Nephron progenitor cell (in vitro differentiated cells): Measurements from ENCODE around the gene TRIM37.

Source experiments
- DNase-seq: peaks from one replicate; pipeline ENCODE4 v3.0.0; 2021
- H3K27ac Mint-ChIP-seq: 2 replicates; pipeline ENCODE4 v1.8.0; 2021; ENCODE audit warnings: mild to moderate bottlenecking, moderate library complexity, mixed read lengths
- H3K27me3 Mint-ChIP-seq: 2 replicates; pipeline ENCODE4 v1.8.0; 2021; ENCODE audit warnings: mild to moderate bottlenecking, low read depth, mixed read lengths; ENCODE audit not compliant: poor library complexity
- H3K36me3 Mint-ChIP-seq: 2 replicates; pipeline ENCODE4 v1.8.0; 2021; ENCODE audit warnings: low read depth, mixed read lengths
- H3K4me1 Mint-ChIP-seq: 2 replicates; pipeline ENCODE4 v1.8.0; 2021; ENCODE audit warnings: mixed read lengths
- H3K4me3 Mint-ChIP-seq: 2 replicates; pipeline ENCODE4 v1.8.0; 2021; ENCODE audit warnings: mild to moderate bottlenecking, moderate library complexity, mixed read lengths
- H3K9me3 Mint-ChIP-seq: 2 replicates; pipeline ENCODE4 v1.8.0; 2021; ENCODE audit warnings: mild to moderate bottlenecking, moderate library complexity, mixed read lengths
- CTCF ChIP-seq: fragments of 200-600 bp; sonication (generic); IDR thresholded peaks from 2 replicates; pipeline ENCODE4 v1.5.0; 2021; ENCODE audit warnings: antibody characterized with exemption

The TRIM37 gene

GRCh38 chr17:58970609-58971450 is 135.8 kb downstream of the TRIM37 start:
- no peak overlapping the region for H3K4me3 Mint-ChIP-seq

GRCh38 chr17:58969612-58970011 is 137.1 kb downstream of the TRIM37 start:
- no peak for DNase-seq
- H3K9me3 Mint-ChIP-seq, result no peaks in the 10 kb centered on the region
- peak overlapping the region; percentile 41 for H3K27ac Mint-ChIP-seq
- no peaks in the 10 kb centered on the region for H3K27me3 Mint-ChIP-seq
- H3K36me3 Mint-ChIP-seq, result peaks cover 5% of the 10 kb centered on the region
- no peak for TF ChIP-seq CTCF
- peaks cover 37% of the 10 kb centered on the region for H3K4me1 Mint-ChIP-seq
- H3K4me3 Mint-ChIP-seq, result peak overlapping the region; percentile 2

More at GRCh38 chr17:58970609-58971450, 135.8 kb downstream of the TRIM37 start:
- Mint-ChIP-seq H3K4me1 (peaks cover 34% of the 10 kb centered on the region), H3K36me3 (peaks cover 5% of the 10 kb centered on the region), H3K27ac (peak overlapping the region; percentile 27), H3K27me3 (no peaks in the 10 kb centered on the region), H3K9me3 (no peaks in the 10 kb centered on the region)
- TF ChIP-seq CTCF, result no peak
- no peak for DNase-seq

GRCh38 chr17:58969156-58969555 is 137.5 kb downstream of the TRIM37 start:
- TF ChIP-seq CTCF, result no peak
- Mint-ChIP-seq H3K27ac (peak overlapping the region; percentile 41), H3K27me3 (no peaks in the 10 kb centered on the region), H3K9me3 (no peaks in the 10 kb centered on the region), H3K4me1 (peaks cover 37% of the 10 kb centered on the region), H3K36me3 (peaks cover 5% of the 10 kb centered on the region), H3K4me3 (peak overlapping the region; percentile 2)
- no peak for DNase-seq

GRCh38 chr17:58968426-58969061 is 138.1 kb downstream of the TRIM37 start:
- Mint-ChIP-seq H3K4me1 (peaks cover 37% of the 10 kb centered on the region), H3K4me3 (no peak overlapping the region), H3K27me3 (no peaks in the 10 kb centered on the region), H3K36me3 (peaks cover 5% of the 10 kb centered on the region), H3K27ac (peak overlapping the region; percentile 86), H3K9me3 (no peaks in the 10 kb centered on the region)
- no peak for TF ChIP-seq CTCF
- DNase-seq, result no peak

GRCh38 chr17:58966208-58966607 is 140.5 kb downstream of the TRIM37 start:
- Mint-ChIP-seq H3K27ac (no peak overlapping the region), H3K27me3 (no peaks in the 10 kb centered on the region), H3K9me3 (no peaks in the 10 kb centered on the region), H3K4me1 (peaks cover 36% of the 10 kb centered on the region), H3K4me3 (no peak overlapping the region), H3K36me3 (no peaks in the 10 kb centered on the region)
- no peak for DNase-seq
- no peak for TF ChIP-seq CTCF
